ENCODE data around the gene UBE2F.

DNA sequence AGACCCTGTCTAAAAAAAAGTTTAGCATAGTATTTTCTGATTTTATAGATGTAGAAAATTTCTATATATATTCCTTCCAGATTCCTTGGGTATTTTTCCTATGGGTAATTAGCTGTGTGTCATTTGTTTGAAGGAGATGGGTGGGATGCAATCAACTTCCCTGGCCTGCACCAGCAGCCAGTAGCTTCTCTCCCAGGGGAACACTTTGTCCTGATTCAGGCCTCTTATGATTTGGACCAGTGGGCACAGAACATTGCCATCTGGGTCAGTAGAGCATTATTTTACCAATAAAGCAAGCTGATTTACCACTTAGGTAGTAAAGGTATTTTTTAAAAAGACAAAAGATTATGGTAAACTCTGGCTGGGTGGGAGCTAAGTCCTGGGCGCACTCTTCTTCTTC is 26.9 kb downstream of the UBE2F start:
- no peak for TF ChIP-seq SIN3A (IDR thresholded peaks at IDR 0.05; ENCODE audit: borderline replicate concordance, insufficient read depth, low read length)
- no peak for TF ChIP-seq TAF1 (IDR thresholded peaks at IDR 0.05; ENCODE audit: borderline replicate concordance, insufficient read depth, low read length)
- TF ChIP-seq POLR2AphosphoS5 (IDR thresholded peaks at IDR 0.05; ENCODE audit: low read depth, low read length), result no peak
- no peak for TF ChIP-seq REST (IDR thresholded peaks at IDR 0.05; ENCODE audit: insufficient read depth in 1 of 2, low read depth in 2 of 2, low read length in 2 of 2)
